ENCODE data around the gene PSMG3.
"Not testable (repeated sequence)": the region's sequence is repeated elsewhere in the genome, so short reads cannot be mapped to it uniquely, and the experiment has no call there.

The PSMG3 gene

GRCh38 chr7:1596181-1597043 lies 26.6 kb upstream of the PSMG3 start:
- FAIRE-seq, result no peak

GRCh38 chr7:1595636-1596035 lies 25.8 kb upstream of the PSMG3 start:
- FAIRE-seq, result no peak

- no peak for FAIRE-seq
Observed at GRCh38 chr7:1595027-1595426, 25.2 kb upstream of the PSMG3 start.

GRCh38 chr7:1593904-1594421 lies 24.1 kb upstream of the PSMG3 start:
- FAIRE-seq, result no peak

- FAIRE-seq, result no peak
Observed at GRCh38 chr7:1593091-1593866, 23.4 kb upstream of the PSMG3 start.

GRCh38 chr7:1592299-1592871 lies 22.6 kb upstream of the PSMG3 start:
- no peak for FAIRE-seq

- FAIRE-seq, result no peak
Observed at GRCh38 chr7:1591876-1592275, 22.0 kb upstream of the PSMG3 start.

GRCh38 chr7:1591396-1591795 lies 21.6 kb upstream of the PSMG3 start:
- FAIRE-seq, result no peak

- no peak for FAIRE-seq
Observed at GRCh38 chr7:1590887-1591286, 21.1 kb upstream of the PSMG3 start.

- FAIRE-seq, result no peak
Observed at GRCh38 chr7:1590476-1590875, 20.6 kb upstream of the PSMG3 start.

GRCh38 chr7:1588978-1589377 lies 19.1 kb upstream of the PSMG3 start:
- FAIRE-seq, result no peak

GRCh38 chr7:1587738-1588137 lies 17.9 kb upstream of the PSMG3 start:
- FAIRE-seq, result no peak

GRCh38 chr7:1586827-1587705 lies 17.2 kb upstream of the PSMG3 start:
- no peak for FAIRE-seq

- FAIRE-seq, result no peak
Observed at GRCh38 chr7:1586126-1586826, 16.4 kb upstream of the PSMG3 start.

- no peak for FAIRE-seq
Observed at GRCh38 chr7:1585142-1585981, 15.5 kb upstream of the PSMG3 start.

- FAIRE-seq, result no peak
Observed at GRCh38 chr7:1584700-1585099, 14.9 kb upstream of the PSMG3 start.

- FAIRE-seq, result not testable (repeated sequence)
Observed at GRCh38 chr7:1583241-1583930, 13.6 kb upstream of the PSMG3 start.

- FAIRE-seq, result no peak
Observed at GRCh38 chr7:1580422-1581030, 10.7 kb upstream of the PSMG3 start.

- no peak for FAIRE-seq
Observed at GRCh38 chr7:1579481-1580421, 9.9 kb upstream of the PSMG3 start.

Data from TTC549 (cell line).